HepG2 (cell line): ENCODE results near the gene MRPL28. TPM values are rescaled to one million over a fixed set of nuclear protein-coding genes. Genes with fewer than 3 reads are reported as not detected.

Experiments used
- CC2D1A ChIP-seq: sonication (generic); formaldehyde crosslinking; IDR thresholded peaks from 2 replicates; pipeline ENCODE4 v1.8.1; 2023; ENCODE audit warnings: mild to moderate bottlenecking, missing genetic modification reagents
- EP300 ChIP-seq, 3 experiments: sonication (generic) in 1 of 3; formaldehyde crosslinking in 1 of 3; IDR thresholded peaks; 2 replicates each; pipeline versions ENCODE4 v1.5.1 to v1.6.1; 2011 to 2020; ENCODE audit warnings: low read depth in 2 of 3, low read length in 2 of 3, borderline replicate concordance in 1 of 3, improper control_type of control experiment in 1 of 3, mild to moderate bottlenecking in 1 of 3, missing genetic modification reagents in 1 of 3, moderate library complexity in 1 of 3
- HOXA9 ChIP-seq: sonication (generic); formaldehyde crosslinking; IDR thresholded peaks from 2 replicates; pipeline ENCODE4 v1.8.1; 2022; ENCODE audit warnings: missing genetic modification reagents, mild to moderate bottlenecking, moderate library complexity, borderline replicate concordance
- JARID2 ChIP-seq: sonication (generic); formaldehyde crosslinking; IDR thresholded peaks from 2 replicates; pipeline ENCODE4 v1.8.1; 2023; ENCODE audit warnings: missing genetic modification reagents, inconsistent platforms; ENCODE audit not compliant: insufficient replicate concordance
- MIER3 ChIP-seq: IDR thresholded peaks from 2 replicates; pipeline ENCODE4 v1.6.1; 2016; ENCODE audit warnings: missing compliant biosample characterization, borderline replicate concordance
- MTERF4 ChIP-seq: sonication (generic); formaldehyde crosslinking; IDR thresholded peaks from 2 replicates; pipeline ENCODE4 v1.8.0; 2023; ENCODE audit warnings: mild to moderate bottlenecking, missing genetic modification reagents
- POLR2AphosphoS2 ChIP-seq: IDR thresholded peaks from 2 replicates; pipeline ENCODE4 v1.6.1; 2011; ENCODE audit warnings: low read depth, low read length, improper control_type of control experiment
- SMARCC2 ChIP-seq: fragments of 450-650 bp; IDR thresholded peaks from 2 replicates; pipeline ENCODE4 v1.6.1; 2017; ENCODE audit warnings: antibody characterized with exemption, mild to moderate bottlenecking
- SP1 ChIP-seq, 2 experiments: fragments of 450-650 bp in 1 of 2; sonication (generic) in 1 of 2; formaldehyde crosslinking in 1 of 2; IDR thresholded peaks; 2 replicates each; pipeline versions ENCODE4 v1.4.0 to v1.6.1; 2016 to 2020; ENCODE audit warnings: missing genetic modification reagents in 1 of 2
- SRSF4 ChIP-seq: fragments of 200-400 bp; formaldehyde crosslinking; IDR thresholded peaks from one replicate; pipeline ENCODE4 v1.6.1; 2018; ENCODE audit warnings: mild to moderate bottlenecking, low read depth, low read length, moderate library complexity; ENCODE audit not compliant: poor library complexity, severe bottlenecking
- TCF7L2 ChIP-seq: IDR thresholded peaks from 2 replicates; pipeline ENCODE4 v1.6.1; 2011; ENCODE audit warnings: mild to moderate bottlenecking, low read depth, low read length, moderate library complexity
- YEATS2 ChIP-seq: sonication (generic); formaldehyde crosslinking; IDR thresholded peaks from 2 replicates; pipeline ENCODE4 v1.4.0; 2020; ENCODE audit warnings: missing genetic modification reagents, borderline replicate concordance
- ZC3H4 ChIP-seq: sonication (generic); formaldehyde crosslinking; IDR thresholded peaks from 2 replicates; pipeline ENCODE4 v1.4.0; 2020; ENCODE audit warnings: missing genetic modification reagents, borderline replicate concordance
- ZNF101 ChIP-seq: sonication (generic); formaldehyde crosslinking; IDR thresholded peaks from 2 replicates; pipeline ENCODE4 v1.4.0; 2020; ENCODE audit warnings: mild to moderate bottlenecking, low read depth, missing genetic modification reagents, borderline replicate concordance
- ZNF550 ChIP-seq: sonication (generic); formaldehyde crosslinking; IDR thresholded peaks from 2 replicates; pipeline ENCODE4 v1.4.0; 2020; ENCODE audit warnings: mild to moderate bottlenecking, missing genetic modification reagents, borderline replicate concordance
- ZNF556 ChIP-seq: sonication (generic); formaldehyde crosslinking; IDR thresholded peaks from 2 replicates; pipeline ENCODE4 v1.4.0; 2020; ENCODE audit warnings: mild to moderate bottlenecking, missing genetic modification reagents, borderline replicate concordance
- ZNF800 ChIP-seq: sonication (generic); formaldehyde crosslinking; IDR thresholded peaks from 2 replicates; pipeline ENCODE4 v1.4.0; 2020; ENCODE audit warnings: missing genetic modification reagents
- ZSCAN5A ChIP-seq: sonication (generic); formaldehyde crosslinking; IDR thresholded peaks from 2 replicates; pipeline ENCODE4 v1.8.0; 2022; ENCODE audit warnings: mild to moderate bottlenecking, missing genetic modification reagents, borderline replicate concordance
- polyA plus RNA-seq, 8 experiments: library from polyadenylated mRNA; depleted of rRNA in 3 of 8; stranded (reverse) in 7 of 8; unstranded in 1 of 8; fragments of >200 nt; fragmentation: Illumina TruSeq in 4 of 8; extraction: Trizol in 4 of 8; gene quantifications; 2 replicates each; pipeline versions ENCODE4 v1.2.1 to v1.2.3, GENCODE V29; 2011 to 2016; ENCODE audit warnings: low read depth in 4 of 8, missing spikeins in 1 of 8, mixed read lengths in 1 of 8; ENCODE audit not compliant: insufficient read depth in 1 of 8
- total RNA-seq, 5 experiments: library from RNA; depleted of rRNA; stranded (reverse); fragments of >200 nt; fragmentation: Illumina TruSeq; extraction: Trizol; gene quantifications; 2 replicates each; pipeline ENCODE4 v1.2.3, GENCODE V29; 2016; ENCODE audit warnings: low read depth in 1 of 5
- TF ChIP-seq, protein P1 (sequence below): sonication (generic); formaldehyde crosslinking; IDR thresholded peaks from 2 replicates; pipeline ENCODE4 v1.5.1; 2020; ENCODE audit warnings: missing genetic modification reagents, mild to moderate bottlenecking, borderline replicate concordance
- TF ChIP-seq, protein P2 (sequence below): sonication (generic); formaldehyde crosslinking; IDR thresholded peaks from 2 replicates; pipeline ENCODE4 v1.4.0; 2020; ENCODE audit warnings: mild to moderate bottlenecking, missing genetic modification reagents, borderline replicate concordance

MRPL28 gene
- total and polyA plus RNA-seq, 2 of the 13 experiments (the other 11 are each of a cell fraction or from before 2014, with no cell fraction given), result 114 to 135 TPM

- TF ChIP-seq MIER3, result peak; percentile 81; the same call in 1 of the 2 replicates
- no peak for TF ChIP-seq SP1 (IDR thresholded peaks at IDR 0.05)
- TF ChIP-seq SP1 (CRISPR knock-in tag; IDR thresholded peaks at IDR 0.05), result 0 out of 2 replicates have a peak, but pooled peaks have one; percentile 7
- TF ChIP-seq HOXA9 (CRISPR knock-in tag), result no peak
- TF ChIP-seq JARID2 (CRISPR knock-in tag), result peak; percentile 77
- no peak for TF ChIP-seq ZNF550 (CRISPR knock-in tag)
- peak; percentile 27; the same call in 1 of the 2 replicates for TF ChIP-seq YEATS2 (CRISPR knock-in tag)
- TF ChIP-seq ZNF556, result peak; percentile 83; the same call in 1 of the 2 replicates
- no peak for TF ChIP-seq EP300 (IDR thresholded peaks at IDR 0.05; ENCODE audit: low read depth in 2 of 2, low read length in 2 of 2)
- no peak for TF ChIP-seq EP300 (CRISPR knock-in tag; IDR thresholded peaks at IDR 0.05; ENCODE audit: borderline replicate concordance)
- TF ChIP-seq ZC3H4 (CRISPR knock-in tag), result no peak
- TF ChIP-seq ZNF101, result no peak
- TF ChIP-seq ZSCAN5A (CRISPR knock-in tag), result peak; percentile 81; the same call in 1 of the 2 replicates
- TF ChIP-seq, protein P1, sequence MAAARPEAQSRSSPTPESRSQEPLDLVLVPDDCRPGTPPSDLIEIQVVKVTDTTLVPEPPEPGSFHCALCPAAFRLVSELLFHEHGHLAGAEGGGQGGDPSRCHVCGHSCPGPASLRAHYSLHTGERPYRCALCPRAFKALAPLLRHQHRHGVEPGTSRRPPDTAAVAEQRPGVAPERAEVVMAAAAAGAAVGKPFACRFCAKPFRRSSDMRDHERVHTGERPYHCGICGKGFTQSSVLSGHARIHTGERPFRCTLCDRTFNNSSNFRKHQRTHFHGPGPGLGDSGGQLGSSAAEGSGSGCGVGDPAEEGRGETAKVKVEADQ (CRISPR knock-in tag), result peak; percentile 35; the same call in 1 of the 2 replicates
- no peak for TF ChIP-seq TCF7L2
- TF ChIP-seq CC2D1A, result no peak
- TF ChIP-seq POLR2AphosphoS2, result no peak
- TF ChIP-seq MTERF4 (CRISPR knock-in tag), result peak; percentile 61; the same call in 1 of the 2 replicates
- TF ChIP-seq, protein P2, sequence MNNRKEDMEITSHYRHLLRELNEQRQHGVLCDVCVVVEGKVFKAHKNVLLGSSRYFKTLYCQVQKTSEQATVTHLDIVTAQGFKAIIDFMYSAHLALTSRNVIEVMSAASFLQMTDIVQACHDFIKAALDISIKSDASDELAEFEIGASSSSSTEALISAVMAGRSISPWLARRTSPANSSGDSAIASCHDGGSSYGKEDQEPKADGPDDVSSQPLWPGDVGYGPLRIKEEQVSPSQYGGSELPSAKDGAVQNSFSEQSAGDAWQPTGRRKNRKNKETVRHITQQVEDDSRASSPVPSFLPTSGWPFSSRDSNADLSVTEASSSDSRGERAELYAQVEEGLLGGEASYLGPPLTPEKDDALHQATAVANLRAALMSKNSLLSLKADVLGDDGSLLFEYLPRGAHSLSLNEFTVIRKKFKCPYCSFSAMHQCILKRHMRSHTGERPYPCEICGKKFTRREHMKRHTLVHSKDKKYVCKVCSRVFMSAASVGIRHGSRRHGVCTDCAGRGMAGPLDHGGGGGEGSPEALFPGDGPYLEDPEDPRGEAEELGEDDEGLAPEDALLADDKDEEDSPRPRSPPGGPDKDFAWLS, result no peak
- no peak for TF ChIP-seq SRSF4
- peak; percentile 92 for TF ChIP-seq ZNF800
- TF ChIP-seq SMARCC2, result no peak
Measured at GRCh38 chr16:361872-362701, 8.3 kb downstream of the MRPL28 start (continued).
